Measurements from ENCODE around the gene FXYD5.

GRCh38 chr19:35207391-35207871 is 52.9 kb downstream of the FXYD5 start:
- TF ChIP-seq MAX (IDR thresholded peaks at IDR 0.05) (no peak), CTCF (IDR thresholded peaks at IDR 0.05 in 2 of 3, conservative IDR thresholded peaks at IDR 0.05 in 1 of 3; ENCODE audit: borderline replicate concordance in 1 of 3, insufficient read depth in 1 of 3, low read depth in 2 of 3, low read length in 2 of 3) (no peak), REST (IDR thresholded peaks at IDR 0.05; ENCODE audit: low read depth) (no peak), EZH2phosphoT487 (IDR thresholded peaks at IDR 0.05; ENCODE audit: borderline replicate concordance) (no peak), CEBPB (IDR thresholded peaks at IDR 0.05; ENCODE audit: low read depth) (no peak), POLR2A (IDR thresholded peaks at IDR 0.05; ENCODE audit: borderline replicate concordance, extremely low read depth, insufficient read depth, insufficient read length) (no peak), POLR2AphosphoS5 (IDR thresholded peaks at IDR 0.05; ENCODE audit: low read depth, low read length) (no peak), ZNF274 (IDR thresholded peaks at IDR 0.05; ENCODE audit: low read depth, low read length) (no peak), ZBTB33 (IDR thresholded peaks at IDR 0.05; ENCODE audit: extremely low read depth, insufficient replicate concordance, low read length) (no peak), TCF7L2 (IDR thresholded peaks at IDR 0.05; ENCODE audit: borderline replicate concordance, extremely low read depth, insufficient read depth, insufficient read length) (no peak), RAD21 (IDR thresholded peaks at IDR 0.05; ENCODE audit: low read depth) (no peak), EZH2 (IDR thresholded peaks at IDR 0.05) (no peak)
